ENCODE results near the gene SERPINB4.
"Not testable (repeated sequence)": the region's sequence is repeated elsewhere in the genome, so short reads cannot be mapped to it uniquely, and the experiment has no call there.

DNA sequence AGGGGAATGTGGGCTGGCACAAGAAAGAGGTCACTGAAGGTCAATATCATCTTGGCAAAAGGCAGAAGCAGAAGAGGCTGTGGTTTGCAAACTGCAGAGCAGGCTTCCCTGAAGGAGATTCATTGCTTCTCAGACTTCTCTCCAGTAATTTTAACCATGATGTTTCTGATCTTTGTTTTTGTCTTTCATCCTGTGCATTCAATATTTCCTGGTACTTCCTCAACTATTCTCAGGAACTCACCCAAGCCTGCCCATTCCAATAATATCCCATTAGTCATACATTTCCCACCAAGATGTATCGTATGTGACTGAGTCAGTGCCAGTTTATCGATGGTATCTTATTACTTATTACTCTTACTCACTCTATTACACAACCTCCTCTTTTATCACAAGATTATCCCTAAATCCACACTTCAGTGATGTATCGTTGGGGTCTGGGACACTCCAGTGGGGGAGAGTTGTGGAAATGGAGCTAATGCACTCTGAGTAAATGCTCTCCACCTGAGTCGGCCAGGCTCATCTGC is 2.8 kb downstream of the SERPINB4 start:
- TF ChIP-seq, protein P1, sequence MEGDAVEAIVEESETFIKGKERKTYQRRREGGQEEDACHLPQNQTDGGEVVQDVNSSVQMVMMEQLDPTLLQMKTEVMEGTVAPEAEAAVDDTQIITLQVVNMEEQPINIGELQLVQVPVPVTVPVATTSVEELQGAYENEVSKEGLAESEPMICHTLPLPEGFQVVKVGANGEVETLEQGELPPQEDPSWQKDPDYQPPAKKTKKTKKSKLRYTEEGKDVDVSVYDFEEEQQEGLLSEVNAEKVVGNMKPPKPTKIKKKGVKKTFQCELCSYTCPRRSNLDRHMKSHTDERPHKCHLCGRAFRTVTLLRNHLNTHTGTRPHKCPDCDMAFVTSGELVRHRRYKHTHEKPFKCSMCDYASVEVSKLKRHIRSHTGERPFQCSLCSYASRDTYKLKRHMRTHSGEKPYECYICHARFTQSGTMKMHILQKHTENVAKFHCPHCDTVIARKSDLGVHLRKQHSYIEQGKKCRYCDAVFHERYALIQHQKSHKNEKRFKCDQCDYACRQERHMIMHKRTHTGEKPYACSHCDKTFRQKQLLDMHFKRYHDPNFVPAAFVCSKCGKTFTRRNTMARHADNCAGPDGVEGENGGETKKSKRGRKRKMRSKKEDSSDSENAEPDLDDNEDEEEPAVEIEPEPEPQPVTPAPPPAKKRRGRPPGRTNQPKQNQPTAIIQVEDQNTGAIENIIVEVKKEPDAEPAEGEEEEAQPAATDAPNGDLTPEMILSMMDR (conservative IDR thresholded peaks at IDR 0.05) = not testable (repeated sequence)
- TF ChIP-seq ZFX (IDR thresholded peaks at IDR 0.05) = not testable (repeated sequence)

Data from C4-2B (cell line).